Progenitor cell of endocrine pancreas (in vitro differentiated cells): ENCODE data around the gene PTPRU. TPM values are rescaled to one million over a fixed set of nuclear protein-coding genes. Genes with fewer than 3 reads are reported as not detected.

Experiments used
- DNase-seq: peaks from one replicate; pipeline ENCODE4 v3.0.0; 2021; ENCODE audit warnings: low spot score; ENCODE audit not compliant: unreplicated experiment
- H3K27ac Mint-ChIP-seq: 2 replicates; pipeline ENCODE4 v1.8.0; 2021; ENCODE audit warnings: mild to moderate bottlenecking, moderate library complexity, mixed read lengths
- H3K27me3 Mint-ChIP-seq: 2 replicates; pipeline ENCODE4 v1.8.0; 2021; ENCODE audit warnings: mixed read lengths
- H3K36me3 Mint-ChIP-seq: 2 replicates; pipeline ENCODE4 v1.8.0; 2022; ENCODE audit warnings: mixed read lengths; ENCODE audit not compliant: insufficient read depth
- H3K4me1 Mint-ChIP-seq: 2 replicates; pipeline ENCODE4 v1.8.0; 2021; ENCODE audit warnings: low read depth, mixed read lengths
- H3K4me3 Mint-ChIP-seq: 2 replicates; pipeline ENCODE4 v1.8.0; 2021; ENCODE audit warnings: low read depth, mild to moderate bottlenecking, moderate library complexity, mixed read lengths
- H3K9me3 Mint-ChIP-seq: 2 replicates; pipeline ENCODE4 v1.8.0; 2021; ENCODE audit warnings: low read depth, mixed read lengths
- total RNA-seq: library from RNA; stranded (reverse); gene quantifications from 2 replicates; pipeline ENCODE4 v1.2.1, GENCODE V29; 2021
- TF ChIP-seq, protein P1 (sequence below): fragments of 200-600 bp; sonication (generic); IDR thresholded peaks from one replicate; pipeline ENCODE4 v1.5.0; 2021; ENCODE audit warnings: antibody characterized with exemption, mild to moderate bottlenecking; ENCODE audit not compliant: unreplicated experiment

The PTPRU gene
- total RNA-seq, 1 donor from 2014 or later = 79.4 TPM

DNA sequence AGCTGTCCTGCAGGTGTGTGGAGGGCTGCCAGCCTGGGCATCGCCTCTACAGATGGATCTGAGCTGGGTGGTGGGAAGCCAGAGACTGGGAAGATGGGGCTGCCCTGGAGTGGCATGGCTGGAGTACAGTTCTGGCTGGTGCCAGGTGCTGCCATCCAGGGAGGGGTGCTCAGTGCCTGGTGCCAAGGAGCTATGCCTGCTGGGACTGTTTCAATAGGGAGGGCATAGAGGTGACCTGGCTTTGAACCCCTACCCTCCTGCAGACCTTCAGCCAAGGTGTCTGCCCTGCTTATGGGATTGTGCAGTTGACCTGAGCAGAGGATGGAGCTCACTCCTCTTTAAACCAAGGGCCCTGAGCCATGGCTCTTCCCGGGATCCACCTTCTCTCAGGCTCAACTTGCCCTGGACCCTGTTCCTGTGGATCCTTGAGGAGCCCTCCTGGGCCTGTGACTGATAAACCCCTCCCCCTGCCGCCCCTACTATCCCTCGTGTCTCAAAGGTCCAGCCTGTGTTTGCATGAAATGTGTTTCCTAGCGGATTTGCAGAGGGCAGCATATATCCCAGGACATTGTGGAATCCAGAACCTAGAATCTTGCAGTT, 48.7 kb downstream of the PTPRU start:
- H3K27ac Mint-ChIP-seq = no peak overlapping the region
- H3K4me3 Mint-ChIP-seq = no peak overlapping the region
- H3K27me3 Mint-ChIP-seq = no peaks in the 10 kb centered on the region
- H3K9me3 Mint-ChIP-seq = no peaks in the 10 kb centered on the region
- no peak for DNase-seq
- TF ChIP-seq, protein P1, sequence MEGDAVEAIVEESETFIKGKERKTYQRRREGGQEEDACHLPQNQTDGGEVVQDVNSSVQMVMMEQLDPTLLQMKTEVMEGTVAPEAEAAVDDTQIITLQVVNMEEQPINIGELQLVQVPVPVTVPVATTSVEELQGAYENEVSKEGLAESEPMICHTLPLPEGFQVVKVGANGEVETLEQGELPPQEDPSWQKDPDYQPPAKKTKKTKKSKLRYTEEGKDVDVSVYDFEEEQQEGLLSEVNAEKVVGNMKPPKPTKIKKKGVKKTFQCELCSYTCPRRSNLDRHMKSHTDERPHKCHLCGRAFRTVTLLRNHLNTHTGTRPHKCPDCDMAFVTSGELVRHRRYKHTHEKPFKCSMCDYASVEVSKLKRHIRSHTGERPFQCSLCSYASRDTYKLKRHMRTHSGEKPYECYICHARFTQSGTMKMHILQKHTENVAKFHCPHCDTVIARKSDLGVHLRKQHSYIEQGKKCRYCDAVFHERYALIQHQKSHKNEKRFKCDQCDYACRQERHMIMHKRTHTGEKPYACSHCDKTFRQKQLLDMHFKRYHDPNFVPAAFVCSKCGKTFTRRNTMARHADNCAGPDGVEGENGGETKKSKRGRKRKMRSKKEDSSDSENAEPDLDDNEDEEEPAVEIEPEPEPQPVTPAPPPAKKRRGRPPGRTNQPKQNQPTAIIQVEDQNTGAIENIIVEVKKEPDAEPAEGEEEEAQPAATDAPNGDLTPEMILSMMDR = no peak
- H3K4me1 Mint-ChIP-seq = no peaks in the 10 kb centered on the region
- H3K36me3 Mint-ChIP-seq = peaks cover 3% of the 10 kb centered on the region

DNA sequence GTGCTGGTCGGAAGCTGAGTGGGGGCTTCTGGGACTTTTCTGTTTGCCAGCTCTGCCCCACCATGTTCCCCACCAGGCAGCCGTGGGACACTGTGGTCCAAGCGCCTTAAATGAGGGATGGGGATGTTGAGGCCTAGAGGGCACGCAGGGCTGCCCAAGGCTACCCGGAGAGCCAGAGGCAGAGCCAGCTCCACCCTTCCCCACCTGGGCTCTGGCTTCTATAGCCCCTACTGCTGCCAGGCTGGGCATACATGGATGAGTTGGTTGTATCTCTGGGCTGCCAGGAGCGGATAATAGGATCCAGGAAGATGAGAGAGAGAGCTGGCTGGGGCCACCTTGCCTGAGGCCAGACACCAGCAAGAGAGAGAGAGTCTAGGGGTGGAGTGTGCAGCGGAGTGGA, 49.4 kb downstream of the PTPRU start:
- Mint-ChIP-seq H3K27ac (no peak overlapping the region), H3K4me3 (no peak overlapping the region), H3K36me3 (peaks cover 3% of the 10 kb centered on the region), H3K4me1 (no peaks in the 10 kb centered on the region), H3K9me3 (no peaks in the 10 kb centered on the region), H3K27me3 (no peaks in the 10 kb centered on the region)
- TF ChIP-seq, protein P1 = no peak
- DNase-seq = no peak

DNA sequence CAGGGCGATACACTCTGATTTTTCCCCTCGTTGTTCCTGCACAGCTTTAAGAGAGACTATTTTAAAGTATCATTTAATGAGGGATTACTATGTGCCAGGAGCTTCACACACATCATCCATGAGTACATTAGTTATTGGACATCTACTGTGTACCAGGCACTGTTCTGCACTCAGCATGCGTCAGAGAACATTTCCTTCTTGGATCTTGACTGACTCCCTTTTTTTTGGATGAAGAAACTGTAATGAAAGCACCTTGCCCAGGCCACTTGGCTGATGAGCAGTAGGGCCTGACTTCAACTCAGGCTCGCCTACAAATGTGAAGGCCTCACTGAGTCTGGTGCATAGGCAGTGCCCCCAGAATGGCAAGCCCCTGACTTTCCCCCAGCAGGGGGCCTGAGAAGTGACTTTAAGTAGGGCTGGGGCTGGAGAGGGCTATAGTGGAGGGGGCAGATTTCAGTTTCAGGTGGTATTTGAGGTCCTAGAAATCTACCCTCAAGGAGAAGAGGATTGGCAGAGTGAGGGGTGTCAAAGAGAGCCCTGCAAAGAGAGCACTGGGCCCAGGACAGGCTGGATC, 50.0 kb downstream of the PTPRU start:
- no peak overlapping the region for H3K27ac Mint-ChIP-seq

DNA sequence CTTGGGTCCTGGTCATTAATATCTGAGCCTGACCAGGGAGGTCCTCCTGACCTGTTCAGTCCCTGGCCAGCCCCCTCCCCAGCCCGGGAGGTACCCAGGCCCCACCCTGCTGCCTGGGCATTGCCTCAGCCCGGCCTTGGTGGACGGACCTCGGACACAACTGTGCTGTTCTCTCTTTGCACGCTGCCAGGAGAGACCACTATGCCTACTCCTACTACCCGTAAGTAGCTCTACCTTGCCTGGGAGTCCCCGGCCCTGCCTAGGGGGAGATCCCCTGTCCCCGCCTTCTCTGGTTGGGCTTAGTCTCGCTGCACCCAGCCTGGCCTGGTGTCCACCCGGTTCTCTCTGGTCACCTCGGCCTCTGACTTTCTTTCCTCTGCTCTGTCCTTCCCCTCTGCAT, 53.2 kb downstream of the PTPRU start:
- Mint-ChIP-seq H3K9me3 (no peaks in the 10 kb centered on the region), H3K4me3 (no peak overlapping the region), H3K4me1 (no peaks in the 10 kb centered on the region), H3K27ac (no peak overlapping the region), H3K27me3 (no peaks in the 10 kb centered on the region), H3K36me3 (peaks cover 18% of the 10 kb centered on the region)
- DNase-seq = no peak
- TF ChIP-seq, protein P1 = no peak

More for the DNA sequence above, 50.0 kb downstream of the PTPRU start:
- H3K27me3 Mint-ChIP-seq = no peaks in the 10 kb centered on the region
- TF ChIP-seq, protein P1 = no peak
- no peak overlapping the region for H3K4me3 Mint-ChIP-seq
- H3K9me3 Mint-ChIP-seq = no peaks in the 10 kb centered on the region
- peaks cover 4% of the 10 kb centered on the region for H3K36me3 Mint-ChIP-seq
- DNase-seq = no peak
- H3K4me1 Mint-ChIP-seq = no peaks in the 10 kb centered on the region

DNA sequence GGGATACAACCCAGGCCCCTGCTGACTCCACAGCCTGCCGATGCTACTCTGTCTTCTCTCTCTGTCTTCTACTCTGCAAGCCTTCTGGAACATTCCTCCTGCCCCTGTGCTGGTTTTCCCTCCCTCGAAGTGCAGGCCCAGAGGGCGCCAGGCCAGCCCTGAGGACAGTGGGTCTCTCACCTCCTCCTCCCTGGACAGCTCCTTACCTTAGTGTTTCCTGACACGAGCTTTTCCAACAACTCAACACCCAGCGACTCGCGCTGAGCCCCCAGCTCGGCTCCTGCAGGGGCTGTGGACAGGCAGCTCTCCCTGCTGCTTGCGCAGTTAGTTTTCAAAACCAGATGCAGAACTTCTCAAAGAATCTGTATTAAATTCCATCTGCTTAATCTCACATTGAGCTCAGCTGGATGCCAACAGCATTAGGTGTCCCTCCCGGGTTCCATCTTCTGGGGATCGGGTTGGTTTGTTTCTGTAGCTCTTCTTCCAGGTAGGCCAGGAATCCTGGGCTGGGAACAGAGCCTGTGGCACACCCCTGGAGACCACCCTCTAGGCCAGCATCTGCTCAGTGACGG, 54.2 kb downstream of the PTPRU start:
- TF ChIP-seq, protein P1 = no peak

More for the DNA sequence above, 54.2 kb downstream of the PTPRU start:
- Mint-ChIP-seq H3K27me3 (no peaks in the 10 kb centered on the region), H3K4me3 (no peak overlapping the region), H3K4me1 (no peaks in the 10 kb centered on the region), H3K27ac (no peak overlapping the region), H3K36me3 (peaks cover 23% of the 10 kb centered on the region), H3K9me3 (no peaks in the 10 kb centered on the region)
- no peak for DNase-seq
